Lower leg skin (tissue), 3 donors: Measurements from ENCODE around the gene SIK2.

ENCODE experiments used
- CTCF ChIP-seq, 3 donors: fragments of 450-650 bp; IDR thresholded peaks; one replicate each; pipeline ENCODE4 v1.5.1; 2016; ENCODE audit warnings: antibody characterized with exemption in 3 of 3, mild to moderate bottlenecking in 3 of 3, moderate library complexity in 2 of 3
- POLR2A ChIP-seq, 2 donors: fragments of 450-650 bp; IDR thresholded peaks; one replicate each; pipeline ENCODE4 v1.6.1; 2016 to 2017; ENCODE audit warnings: antibody characterized with exemption in 2 of 2, mild to moderate bottlenecking in 1 of 2, moderate library complexity in 1 of 2

GRCh38 chr11:111731821-111732220, 129.6 kb downstream of the SIK2 start:
- no peak for TF ChIP-seq CTCF (IDR thresholded peaks at IDR 0.05)
- no peak for TF ChIP-seq POLR2A (IDR thresholded peaks at IDR 0.05)
